ENCODE data around the gene USP3. TPM values are rescaled to one million over a fixed set of nuclear protein-coding genes. Genes with fewer than 3 reads are reported as not detected.

Gene USP3
- total and polyA plus RNA-seq, 9 of the 15 experiments (the other 6 are each of a cell fraction or from before 2014, with no cell fraction given) = 17.3 to 54.3 (median 34.8) TPM

- TF ChIP-seq HMGN3 (IDR thresholded peaks at IDR 0.05; ENCODE audit: borderline replicate concordance, extremely low read depth, insufficient read length, low read depth, low read length) = peak; percentile 73
- TF ChIP-seq NR2F6 (CRISPR knock-in tag; IDR thresholded peaks at IDR 0.05) = no peak
- TF ChIP-seq SMARCC2 (IDR thresholded peaks at IDR 0.05; ENCODE audit: low read depth) = no peak
- no peak for TF ChIP-seq HNRNPK (IDR thresholded peaks at IDR 0.05; ENCODE audit: low read depth, low read length, poor library complexity, severe bottlenecking)
- no peak for TF ChIP-seq TCF3 (CRISPR knock-in tag; IDR thresholded peaks at IDR 0.05)
- TF ChIP-seq RHOXF2B (CRISPR knock-in tag; conservative IDR thresholded peaks at IDR 0.05) = no peak
- no peak for TF ChIP-seq MAFG (tag; conservative IDR thresholded peaks at IDR 0.05)
- TF ChIP-seq RREB1 (CRISPR knock-in tag; IDR thresholded peaks at IDR 0.05) = peak; percentile 50; the same call in 1 of the 2 replicates
- no peak for TF ChIP-seq ELF4 (CRISPR knock-in tag; IDR thresholded peaks at IDR 0.05)
- TF ChIP-seq ETV5 (CRISPR knock-in tag; IDR thresholded peaks at IDR 0.05; ENCODE audit: low read depth) = peak; percentile 82
- TF ChIP-seq U2AF2 (optimal IDR thresholded peaks at IDR 0.05; ENCODE audit: low read depth, low read length) = no peak
- peak; percentile 68 to 91; a peak in 3 of 4 replicates for TF ChIP-seq SIN3A (IDR thresholded peaks at IDR 0.05; ENCODE audit: borderline replicate concordance in 2 of 2, control insufficient read depth in 1 of 2, low read depth in 2 of 2, low read length in 2 of 2)
- TF ChIP-seq KAT2B (IDR thresholded peaks at IDR 0.05; ENCODE audit: low read depth, low read length) = no peak
- TF ChIP-seq MEIS2 (IDR thresholded peaks at IDR 0.05; ENCODE audit: partially characterized antibody) = peak; percentile 17
- no peak; the same call in 1 of the 2 replicates for TF ChIP-seq CHD2 (IDR thresholded peaks at IDR 0.05; ENCODE audit: low read depth, low read length)
- no peak; the same call in 1 of the 2 replicates for TF ChIP-seq HNRNPL (IDR thresholded peaks at IDR 0.05; ENCODE audit: low read depth, low read length)
- no peak for TF ChIP-seq IFI16 (CRISPR knock-in tag; IDR thresholded peaks at IDR 0.05)
- TF ChIP-seq CHD1 (IDR thresholded peaks at IDR 0.05; ENCODE audit: low read length) = peak; percentile 92
- TF ChIP-seq ZSCAN32 (CRISPR knock-in tag; IDR thresholded peaks at IDR 0.05) = no peak
- TF ChIP-seq ZNF124 (CRISPR knock-in tag; IDR thresholded peaks at IDR 0.05) = no peak
- TF ChIP-seq LEF1 (IDR thresholded peaks at IDR 0.05) = peak; percentile 79
- TF ChIP-seq ZNF561 (CRISPR knock-in tag; conservative IDR thresholded peaks at IDR 0.05) = no peak
- peak; percentile 45; the same call in 1 of the 2 replicates for TF ChIP-seq POLR2AphosphoS2 (IDR thresholded peaks at IDR 0.05; ENCODE audit: low read length)
- no peak for TF ChIP-seq ZZZ3 (IDR thresholded peaks at IDR 0.05)
- TF ChIP-seq CHCHD3 (CRISPR knock-in tag; IDR thresholded peaks at IDR 0.05) = no peak
- TF ChIP-seq SOX6 (IDR thresholded peaks at IDR 0.05) = peak; percentile 74
Observed at GRCh38 chr15:63504247-63504978, at the start of gene USP3 (continued).

Data from K562 (cell line).